Activated CD4-positive, alpha-beta T cell treated with anti-CD3 and anti-CD28 coated beads for 36 hours (primary cell): ENCODE data around the gene WBP11. TPM values are rescaled to one million over a fixed set of nuclear protein-coding genes. Genes with fewer than 3 reads are reported as not detected.

ENCODE experiments used
- ATAC-seq: fragments of 200-7000 bp; cut with Tn5 transposase; one replicate; pipeline ENCODE4 v1.10.0; 2021; ENCODE audit warnings: mild to moderate bottlenecking, moderate library complexity
- CTCF ChIA-PET: fragments of 350-600 bp; sonication (Branson Sonifier 250); formaldehyde crosslinking; loops from one replicate; lab custom pipeline; 2021; ENCODE audit warnings: antibody characterized with exemption; lab: Charles Lee
- POLR2A ChIA-PET: fragments of 350-600 bp; sonication (Branson Sonifier 250); formaldehyde crosslinking; loops from one replicate; lab custom pipeline; 2021; ENCODE audit warnings: antibody characterized with exemption, inconsistent platforms; lab: Charles Lee
- DNase-seq: peaks from one replicate; pipeline ENCODE4 v3.0.0-alpha.2; 2020
- H3K27ac Mint-ChIP-seq: one replicate; pipeline ENCODE4 v1.8.0; 2021; ENCODE audit warnings: mixed read lengths
- H3K27me3 Mint-ChIP-seq: one replicate; pipeline ENCODE4 v1.8.0; 2021; ENCODE audit warnings: mixed read lengths
- H3K36me3 Mint-ChIP-seq: one replicate; pipeline ENCODE4 v1.8.0; 2021; ENCODE audit warnings: low read depth, mixed read lengths
- H3K4me1 Mint-ChIP-seq: one replicate; pipeline ENCODE4 v1.8.0; 2021; ENCODE audit warnings: mixed read lengths
- H3K4me3 Mint-ChIP-seq: one replicate; pipeline ENCODE4 v1.8.0; 2021; ENCODE audit warnings: mild to moderate bottlenecking, moderate library complexity, mixed read lengths
- H3K9me3 Mint-ChIP-seq: one replicate; pipeline ENCODE4 v1.8.0; 2021; ENCODE audit warnings: low read depth, mixed read lengths
- intact Hi-C, 2 experiments: fragments of 100-400 bp; cut with DNase I in 1 of 2; cut with micrococcal nuclease in 1 of 2; formaldehyde crosslinking; loops; one replicate each; pipeline versions ENCODE4 v1.14.2 to v1.15.1; 2022 to 2024; cut with DNase I, micrococcal nuclease
- total RNA-seq, 2 experiments: library from RNA; stranded (reverse); gene quantifications; one replicate each; pipeline ENCODE4 v1.2.3, GENCODE V29; 2021

The WBP11 gene
- total RNA-seq, 2 experiments from 2014 or later: 143 to 193 TPM

DNA sequence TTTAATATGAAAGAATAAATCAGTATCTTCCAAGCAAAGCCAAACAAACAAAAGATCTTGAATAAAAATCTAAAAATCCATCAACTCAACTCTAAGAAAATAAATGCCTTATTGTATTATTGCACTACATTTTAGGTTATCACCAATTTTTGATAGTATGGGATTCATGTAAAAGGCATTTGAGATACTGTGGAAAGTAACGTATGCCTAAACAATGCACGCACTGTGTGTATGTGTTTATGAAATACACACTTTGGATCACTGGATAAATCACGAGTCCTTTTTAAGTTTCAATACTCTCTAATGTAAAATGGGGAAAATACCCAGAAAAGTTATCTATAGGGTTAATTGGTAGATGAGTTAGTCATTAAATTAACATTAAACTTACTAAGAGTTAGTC, 17.7 kb downstream of the WBP11 start:
- H3K4me3 Mint-ChIP-seq: no peak overlapping the region
- peaks cover 43% of the 10 kb centered on the region for H3K36me3 Mint-ChIP-seq
- ATAC-seq (no peak), DNase-seq (no peak)
- ChIA-PET POLR2A (interaction anchor here (1.0 kb wide), 1 partner anchor 10 kb away, joined by 4 read pairs; no protein-coding TSS in a partner anchor), CTCF (no interaction called here)
- intact Hi-C loops: no loop called here
- H3K9me3 Mint-ChIP-seq: no peaks in the 10 kb centered on the region
- H3K4me1 Mint-ChIP-seq: no peaks in the 10 kb centered on the region
- H3K27me3 Mint-ChIP-seq: no peaks in the 10 kb centered on the region
- no peak overlapping the region for H3K27ac Mint-ChIP-seq

- no peaks in the 10 kb centered on the region for H3K9me3 Mint-ChIP-seq
- no peaks in the 10 kb centered on the region for H3K27me3 Mint-ChIP-seq
- ChIA-PET POLR2A (interaction anchor here (0.9 to 1.6 kb wide), 3 partner anchors 9 to 19 kb away, joined by 3 to 6 read pairs (median 5); partner anchors contain the start of genes C12orf60 and WBP11), CTCF (interaction anchor here (0.8 to 2.2 kb wide), 6 partner anchors 10 to 216 kb away, joined by 3 to 13 read pairs (median 4); partner anchors contain the start of genes C12orf60 and WBP11)
- DNase-seq (no peak), ATAC-seq (no peak)
- H3K36me3 Mint-ChIP-seq: peaks cover 32% of the 10 kb centered on the region
- no peak overlapping the region for H3K27ac Mint-ChIP-seq
- intact Hi-C loops: no loop called here
- no peaks in the 10 kb centered on the region for H3K4me1 Mint-ChIP-seq
- H3K4me3 Mint-ChIP-seq: no peak overlapping the region
Observed at GRCh38 chr12:14784471-14784870, 18.8 kb downstream of the WBP11 start.

DNA sequence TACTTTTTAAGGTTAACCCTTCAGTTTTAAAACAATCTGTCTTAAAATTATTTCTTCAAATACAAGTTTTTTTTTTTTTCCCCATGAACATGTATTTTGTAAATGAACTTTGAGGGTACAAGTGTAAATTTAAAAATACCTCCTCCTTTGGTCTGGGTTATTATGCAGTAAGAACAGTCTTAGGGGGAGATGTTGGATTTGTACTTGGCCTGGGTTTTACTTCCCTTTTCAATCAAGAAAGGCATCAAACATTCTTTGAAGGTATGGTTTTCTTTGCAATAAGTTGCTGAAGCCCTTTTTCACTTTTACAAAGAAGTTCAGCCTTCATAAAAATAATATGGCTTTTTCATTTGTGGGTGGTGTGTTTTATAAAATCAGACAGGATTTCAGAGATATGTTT, 20.5 kb downstream of the WBP11 start:
- H3K4me1 Mint-ChIP-seq: no peaks in the 10 kb centered on the region
- peaks cover 23% of the 10 kb centered on the region for H3K36me3 Mint-ChIP-seq
- intact Hi-C loops: no loop called here
- H3K4me3 Mint-ChIP-seq: no peak overlapping the region
- ATAC-seq (no peak), DNase-seq (no peak)
- no peaks in the 10 kb centered on the region for H3K9me3 Mint-ChIP-seq
- ChIA-PET CTCF (interaction anchor here (1.1 to 1.2 kb wide), 2 partner anchors 14 to 154 kb away, joined by 3 to 4 read pairs; no protein-coding TSS in a partner anchor), POLR2A (no interaction called here)
- no peak overlapping the region for H3K27ac Mint-ChIP-seq
- H3K27me3 Mint-ChIP-seq: no peaks in the 10 kb centered on the region

- ChIA-PET POLR2A (interaction anchor here (2.2 kb wide), 1 partner anchor 12 kb away, joined by 9 read pairs; no protein-coding TSS in a partner anchor), CTCF (interaction anchor here (0.8 to 1.2 kb wide), 4 partner anchors 11 to 153 kb away, joined by 3 to 4 read pairs (median 3); a partner anchor contains a TSS)
- Mint-ChIP-seq H3K27me3 (no peaks in the 10 kb centered on the region), H3K27ac (no peak overlapping the region), H3K9me3 (no peaks in the 10 kb centered on the region), H3K36me3 (peaks cover 13% of the 10 kb centered on the region), H3K4me3 (no peak overlapping the region), H3K4me1 (peaks cover 4% of the 10 kb centered on the region)
- DNase-seq: no peak
- intact Hi-C loops: no loop called here
- ATAC-seq: no peak
Observed at GRCh38 chr12:14781563-14781962, 21.7 kb downstream of the WBP11 start.

DNA sequence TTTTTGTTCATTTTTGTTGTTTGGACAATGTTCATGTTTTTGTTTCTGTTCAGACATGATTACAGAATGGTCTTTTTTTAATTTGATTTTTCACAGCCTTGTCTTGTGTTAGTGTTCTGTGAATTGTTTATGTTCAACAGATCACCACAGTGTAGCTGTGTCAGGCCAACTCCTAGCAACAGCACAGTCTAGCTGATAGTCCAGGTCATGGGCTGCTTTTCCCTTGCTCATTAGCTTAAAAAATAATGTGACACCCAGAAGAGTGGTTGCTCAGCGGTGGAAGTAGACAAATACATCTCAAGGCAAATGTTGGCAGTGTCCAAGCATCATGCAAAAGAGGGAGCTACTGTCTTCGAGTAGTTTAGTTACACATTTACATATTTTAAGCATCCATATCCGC, 22.4 kb downstream of the WBP11 start:
- no peak for DNase-seq
- intact Hi-C loops: no loop called here
- no peak overlapping the region for H3K27ac Mint-ChIP-seq
- CTCF ChIA-PET: interaction anchor here (0.8 to 1.0 kb wide), 2 partner anchors 21 to 215 kb away, joined by 3 to 4 read pairs; no protein-coding TSS in a partner anchor
- no peak overlapping the region for H3K4me3 Mint-ChIP-seq
- H3K9me3 Mint-ChIP-seq: no peaks in the 10 kb centered on the region
- POLR2A ChIA-PET: interaction anchor here (2.2 kb wide), 1 partner anchor 11 kb away, joined by 9 read pairs; no protein-coding TSS in a partner anchor
- peaks cover 11% of the 10 kb centered on the region for H3K36me3 Mint-ChIP-seq
- no peak for ATAC-seq
- H3K4me1 Mint-ChIP-seq: peaks cover 11% of the 10 kb centered on the region
- no peaks in the 10 kb centered on the region for H3K27me3 Mint-ChIP-seq

DNA sequence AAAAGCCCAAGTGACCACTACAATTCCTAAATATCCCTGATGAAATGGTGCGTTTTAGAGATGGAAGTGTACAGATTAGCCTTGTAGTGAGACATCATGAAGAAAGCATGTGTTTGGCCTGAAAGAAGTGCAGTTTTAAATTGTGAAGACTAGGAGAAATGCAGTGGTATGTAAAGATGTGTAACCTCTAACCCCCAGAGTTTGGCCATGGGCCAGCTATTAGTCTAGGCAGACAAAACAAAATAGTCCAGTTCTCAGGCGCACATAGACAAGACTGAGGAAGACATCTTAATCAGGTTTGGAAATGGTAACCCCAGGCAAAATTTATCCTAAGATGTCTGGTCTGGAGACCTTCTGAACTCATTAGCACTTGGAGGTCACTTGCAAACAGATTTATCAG, 23.4 kb downstream of the WBP11 start:
- Mint-ChIP-seq H3K4me3 (no peak overlapping the region), H3K36me3 (peaks cover 8% of the 10 kb centered on the region), H3K9me3 (no peaks in the 10 kb centered on the region), H3K4me1 (peaks cover 17% of the 10 kb centered on the region), H3K27ac (no peak overlapping the region), H3K27me3 (no peaks in the 10 kb centered on the region)
- no peak for DNase-seq
- ChIA-PET POLR2A (no interaction called here), CTCF (interaction anchor here (1.0 kb wide), 1 partner anchor 50 kb away, joined by 5 read pairs; no protein-coding TSS in a partner anchor)
- intact Hi-C loops: loop anchor here in 1 of 2 experiments (10.0 kb wide), 3 partner anchors 385 to 1105 kb away; partner anchors contain the start of gene STRAP
- ATAC-seq: no peak

GRCh38 chr12:14777271-14777670, 26.0 kb downstream of the WBP11 start:
- H3K27me3 Mint-ChIP-seq: no peaks in the 10 kb centered on the region
- POLR2A ChIA-PET: interaction anchor here (1.2 kb wide), 1 partner anchor 15 kb away, joined by 3 read pairs; no protein-coding TSS in a partner anchor
- intact Hi-C loops: loop anchor here in 1 of 2 experiments (10.0 kb wide), 3 partner anchors 382 to 1108 kb away; partner anchors contain the start of gene STRAP
- H3K4me3 Mint-ChIP-seq: no peak overlapping the region
- ATAC-seq (no peak), DNase-seq (no peak)
- H3K36me3 Mint-ChIP-seq: peaks cover 3% of the 10 kb centered on the region
- CTCF ChIA-PET: interaction anchor here (0.6 to 1.5 kb wide), 4 partner anchors 8 to 164 kb away, joined by 3 to 5 read pairs (median 4); partner anchors contain the start of genes C12orf60 and WBP11
- H3K4me1 Mint-ChIP-seq: peaks cover 26% of the 10 kb centered on the region
- no peaks in the 10 kb centered on the region for H3K9me3 Mint-ChIP-seq
- H3K27ac Mint-ChIP-seq: no peak overlapping the region

DNA sequence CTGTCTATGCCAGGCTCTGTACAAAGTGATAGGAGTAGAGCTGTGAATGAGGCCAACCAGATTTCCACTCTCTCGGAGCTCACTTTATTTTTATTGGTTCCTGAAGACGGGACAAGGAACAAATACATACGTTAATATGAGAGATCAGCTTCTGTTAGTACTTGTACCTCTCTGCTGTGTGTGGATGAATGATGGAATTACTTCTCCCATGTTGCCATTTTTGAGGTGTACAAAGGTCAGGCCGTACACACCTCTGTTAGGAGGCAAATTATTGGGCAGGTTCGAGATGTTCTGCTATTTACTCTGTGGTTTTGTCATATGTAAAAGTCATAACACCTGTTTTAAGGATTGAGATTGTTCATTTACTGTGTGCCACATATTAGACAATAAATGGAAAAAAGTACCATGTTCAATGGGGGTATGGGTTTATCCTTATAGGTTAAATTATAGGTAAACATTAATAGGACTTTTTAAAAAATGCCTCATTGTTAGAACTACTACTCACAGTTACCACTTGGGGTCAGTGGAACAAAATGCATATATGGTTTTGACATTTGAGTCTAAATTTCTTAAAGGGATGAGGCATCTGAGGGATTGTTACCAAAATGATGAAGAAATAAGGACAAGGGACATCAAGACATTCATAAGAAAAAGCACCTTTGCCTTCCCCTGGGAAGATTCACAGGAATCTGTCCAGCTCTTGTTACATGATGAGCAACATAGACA, 26.9 kb downstream of the WBP11 start:
- H3K27me3 Mint-ChIP-seq: no peaks in the 10 kb centered on the region
- H3K4me3 Mint-ChIP-seq: peak overlapping the region; percentile 96
- peak overlapping the region; percentile 97 for H3K27ac Mint-ChIP-seq
- intact Hi-C loops: loop anchor here in 1 of 2 experiments (10.0 kb wide), 3 partner anchors 382 to 1108 kb away; partner anchors contain the start of gene STRAP
- H3K9me3 Mint-ChIP-seq: no peaks in the 10 kb centered on the region
- ATAC-seq: no peak
- POLR2A ChIA-PET: interaction anchor here (3.2 kb wide), 1 partner anchor 26 kb away, joined by 16 read pairs; the partner anchor contains the start of genes C12orf60 and WBP11
- no peak for DNase-seq
- H3K4me1 Mint-ChIP-seq: peaks cover 33% of the 10 kb centered on the region
- H3K36me3 Mint-ChIP-seq: peaks cover 3% of the 10 kb centered on the region
- CTCF ChIA-PET: interaction anchor here (1.2 to 2.4 kb wide), 6 partner anchors 16 to 219 kb away, joined by 4 to 14 read pairs (median 5); partner anchors contain the start of genes C12orf60 and WBP11

DNA sequence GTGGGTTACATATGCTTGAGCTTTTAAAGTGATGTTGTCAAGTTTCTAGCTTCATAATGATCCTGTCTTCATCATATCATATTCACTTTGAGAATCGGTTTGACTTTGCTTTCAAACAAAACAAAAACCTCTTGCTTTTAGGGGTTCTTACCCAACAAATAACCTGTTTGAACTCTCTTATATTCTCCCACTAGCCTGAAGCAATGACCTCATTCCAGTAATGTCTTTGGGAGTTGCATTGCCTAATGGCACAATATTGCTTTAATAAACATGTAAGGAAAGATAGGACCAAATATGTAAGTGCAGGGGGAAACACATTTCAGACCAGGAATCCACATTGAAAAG, 27.7 kb downstream of the WBP11 start:
- H3K36me3 Mint-ChIP-seq: peaks cover 8% of the 10 kb centered on the region

DNA sequence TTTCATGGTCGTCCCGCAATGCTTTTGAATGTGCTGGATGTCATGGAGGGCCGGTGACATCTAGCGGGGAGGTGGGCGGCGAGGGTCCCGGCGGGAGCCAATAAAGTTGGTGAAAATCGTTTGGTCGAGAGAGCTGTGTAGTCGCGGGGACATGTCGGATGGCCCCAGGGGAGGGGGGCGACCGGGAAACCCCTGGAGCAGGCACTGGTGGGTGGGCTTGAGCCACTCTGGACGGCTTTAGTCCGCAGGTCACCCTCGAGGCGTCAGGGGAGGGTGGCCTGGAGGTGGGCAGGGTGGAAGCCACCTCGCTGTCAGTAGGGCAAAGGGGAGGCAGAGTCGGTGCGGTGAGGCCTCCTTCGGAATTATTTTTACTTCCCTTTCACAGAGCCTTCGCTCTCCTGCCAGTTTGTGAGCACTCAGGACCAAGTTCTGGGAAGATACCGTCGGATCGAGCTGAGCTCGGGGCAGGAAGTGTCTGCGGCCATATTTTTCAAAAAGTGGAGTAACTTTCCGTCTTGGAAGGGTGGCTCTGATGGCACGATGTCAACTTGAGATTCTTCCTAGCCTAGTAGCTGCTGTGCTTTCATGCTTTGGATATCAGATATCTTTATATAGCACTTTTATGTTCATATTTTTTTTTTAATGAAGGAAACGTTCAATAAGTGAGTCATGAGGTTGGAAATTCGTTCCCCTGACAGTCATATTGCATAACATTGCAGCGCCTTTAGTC, 28.2 kb downstream of the WBP11 start:
- Mint-ChIP-seq H3K27ac (peak overlapping the region; percentile 97), H3K9me3 (no peaks in the 10 kb centered on the region), H3K36me3 (peaks cover 13% of the 10 kb centered on the region), H3K4me3 (peak overlapping the region; percentile 96), H3K4me1 (peaks cover 35% of the 10 kb centered on the region), H3K27me3 (no peaks in the 10 kb centered on the region)
- ATAC-seq (no peak), DNase-seq (peak; percentile 47)
- intact Hi-C loops: loop anchor here (1.0 to 10.0 kb wide), 13 partner anchors 28 to 1773 kb away; partner anchors contain the start of genes STRAP (in 2 of the 2), ATF7IP (in 1 of the 2), C12orf60 (in 1 of the 2) and HEBP1 (in 1 of the 2)
- ChIA-PET CTCF (interaction anchor here (0.6 to 2.6 kb wide), 14 partner anchors 9 to 382 kb away, joined by 3 to 14 read pairs (median 4); no protein-coding TSS in a partner anchor), POLR2A (interaction anchor here (0.7 to 3.2 kb wide), 6 partner anchors 9 to 220 kb away, joined by 4 to 16 read pairs (median 5); partner anchors contain the start of genes C12orf60 and WBP11)

More for the DNA sequence above, 27.7 kb downstream of the WBP11 start:
- intact Hi-C loops: loop anchor here (1.0 to 10.0 kb wide), 5 partner anchors 135 to 1109 kb away; partner anchors contain the start of gene STRAP (in 1 of the 2)
- no peak for DNase-seq
- no peak for ATAC-seq
- ChIA-PET CTCF (interaction anchor here (0.8 to 2.6 kb wide), 11 partner anchors 9 to 220 kb away, joined by 3 to 14 read pairs (median 5); partner anchors contain the start of genes C12orf60 and WBP11), POLR2A (interaction anchor here (1.0 to 3.2 kb wide), 4 partner anchors 9 to 27 kb away, joined by 4 to 16 read pairs (median 5); partner anchors contain the start of genes C12orf60 and WBP11)
- H3K27ac Mint-ChIP-seq: peak overlapping the region; percentile 97
- no peaks in the 10 kb centered on the region for H3K27me3 Mint-ChIP-seq
- no peaks in the 10 kb centered on the region for H3K9me3 Mint-ChIP-seq
- H3K4me1 Mint-ChIP-seq: peaks cover 35% of the 10 kb centered on the region
- H3K4me3 Mint-ChIP-seq: peak overlapping the region; percentile 96
